Transverse colon (tissue), 4 donors: ENCODE data around the gene KRT7.

ENCODE experiments used
- CTCF ChIP-seq, 5 experiments: fragments of 200-600 bp in 3 of 5; fragments of 450-650 bp in 2 of 5; sonication (generic) in 3 of 5; IDR thresholded peaks; 1 replicate in 2 of 5; 2 replicates in 3 of 5; pipeline ENCODE4 v1.5.1; 2016 to 2017; ENCODE audit warnings: antibody characterized with exemption in 5 of 5, inconsistent platforms in 3 of 5, mild to moderate bottlenecking in 2 of 5, moderate library complexity in 1 of 5
- POLR2A ChIP-seq: fragments of 450-650 bp; IDR thresholded peaks from one replicate; pipeline ENCODE4 v1.6.1; 2016; ENCODE audit warnings: antibody characterized with exemption, mild to moderate bottlenecking, moderate library complexity
- POLR2AphosphoS5 ChIP-seq, 3 donors: sonication (generic); formaldehyde crosslinking; IDR thresholded peaks; one replicate each; pipeline ENCODE4 v1.6.1; 2016; ENCODE audit warnings: antibody characterized with exemption in 3 of 3

GRCh38 chr12:52238916-52239646, 6.0 kb downstream of the KRT7 start:
- no peak for TF ChIP-seq CTCF (IDR thresholded peaks at IDR 0.05)
- TF ChIP-seq POLR2AphosphoS5 (IDR thresholded peaks at IDR 0.05) = no peak
- TF ChIP-seq POLR2A = no peak
